Sigmoid colon (tissue), 7 donors: ENCODE data around the gene RYR3. TPM values are rescaled to one million over a fixed set of nuclear protein-coding genes. Genes with fewer than 3 reads are reported as not detected.

Experiments
- DNase-seq: peaks from one replicate; pipeline ENCODE4 v3.0.0-alpha.2; 2019
- H3K27ac ChIP-seq, 4 donors: fragments of 200-600 bp; sonication (generic); one replicate each; pipeline ENCODE4 v1.5.1; 2016 to 2019; ENCODE audit warnings: mild to moderate bottlenecking in 1 of 4
- H3K27me3 ChIP-seq, 3 donors: fragments of 200-600 bp; sonication (generic); one replicate each; pipeline ENCODE4 v1.5.1; 2019; ENCODE audit warnings: mild to moderate bottlenecking in 1 of 3
- H3K36me3 ChIP-seq, 4 donors: fragments of 200-600 bp; sonication (generic); one replicate each; pipeline ENCODE4 v1.5.1; 2016 to 2019
- H3K4me1 ChIP-seq, 4 donors: fragments of 200-600 bp; sonication (generic); one replicate each; pipeline ENCODE4 v1.5.1; 2017 to 2019
- H3K4me3 ChIP-seq, 4 donors: fragments of 200-600 bp; sonication (generic); one replicate each; pipeline ENCODE4 v1.5.1; 2017 to 2019; ENCODE audit warnings: mild to moderate bottlenecking in 2 of 4, moderate library complexity in 1 of 4
- H3K9me3 ChIP-seq, 4 donors: fragments of 200-600 bp in 3 of 4; sonication (generic) in 3 of 4; one replicate each; pipeline versions ENCODE4 v1.5.1 to v1.6.1; 2013 to 2019
- CTCF ChIP-seq, 4 experiments: fragments of 450-650 bp in 3 of 4; fragments of 200-600 bp in 1 of 4; IDR thresholded peaks; one replicate each; pipeline ENCODE4 v1.5.1; 2016 to 2019; ENCODE audit warnings: antibody characterized with exemption in 4 of 4, mild to moderate bottlenecking in 3 of 4, moderate library complexity in 2 of 4
- EP300 ChIP-seq, 4 donors: sonication (generic); formaldehyde crosslinking; IDR thresholded peaks; one replicate each; pipeline ENCODE4 v1.6.1; 2017; ENCODE audit warnings: antibody characterized with exemption in 4 of 4
- POLR2A ChIP-seq, 2 donors: fragments of 450-650 bp; IDR thresholded peaks; one replicate each; pipeline ENCODE4 v1.6.1; 2016; ENCODE audit warnings: antibody characterized with exemption in 2 of 2, mild to moderate bottlenecking in 2 of 2, moderate library complexity in 2 of 2
- POLR2AphosphoS5 ChIP-seq, 4 donors: sonication (generic); formaldehyde crosslinking; IDR thresholded peaks; one replicate each; pipeline ENCODE4 v1.6.1; 2017; ENCODE audit warnings: antibody characterized with exemption in 4 of 4
- whole genome bisulfite sequencing, 2 donors: extraction: QIAGEN DNeasy Blood & Tissue Kit; methylation state at CpG; one replicate each; pipeline ENCODE4 v1.1.7; 2013; 5-methylcytosine and 5-hydroxymethylcytosine counted together
- intact Hi-C: fragments of 100-400 bp; cut with DNase I; formaldehyde crosslinking; loops from one replicate; pipeline ENCODE4 v1.15.1; 2023
- polyA plus RNA-seq, 3 donors: library from polyadenylated mRNA; stranded (reverse); fragments of 200-250 nt; gene quantifications; one replicate each; pipeline ENCODE4 v1.2.3, GENCODE V29; 2013
- total RNA-seq, 4 donors: library from RNA; depleted of rRNA; stranded (reverse); fragments of >200 nt; gene quantifications; one replicate each; pipeline ENCODE4 v1.1.0, GENCODE V29; 2016
- donor health status: healthy with polysubstance abuse.
- donor health status: Bipolar disorder and iron deficiency.
- donor health status: healthy.

The RYR3 gene
- total and polyA plus RNA-seq, 7 donors, result 0.38 to 29.1 (median 10.5) TPM; not detected in 1

- Histone ChIP-seq H3K4me1 (peaks cover 0 to 21% (median 15%) of the 10 kb centered on the region in 4 donors), H3K9me3 (no peaks in the 10 kb centered on the region), H3K27ac (peak overlapping the region in 1 of 4 donors; percentile 39), H3K4me3 (no peak overlapping the region), H3K27me3 (no peaks in the 10 kb centered on the region), H3K36me3 (peaks cover 0 to 12% (median 2%) of the 10 kb centered on the region in 4 donors)
- intact Hi-C loops, result no loop called here
- no peak for DNase-seq
- TF ChIP-seq CTCF (IDR thresholded peaks at IDR 0.05) (no peak), EP300 (IDR thresholded peaks at IDR 0.05) (no peak), POLR2A (IDR thresholded peaks at IDR 0.05) (no peak), POLR2AphosphoS5 (IDR thresholded peaks at IDR 0.05) (no peak)
- WGBS, 2 donors, result 90% methylated on average over 6 of the region's 6 CpGs
Observed at GRCh38 chr15:33865416-33865815, 554.6 kb downstream of the RYR3 start.

- WGBS, 2 donors, result 76 to 77% methylated on average over 3 of the region's 3 CpGs
Observed at GRCh38 chr15:33866101-33866737, 555.5 kb downstream of the RYR3 start.

GRCh38 chr15:33871980-33872379, 561.2 kb downstream of the RYR3 start:
- no peaks in the 10 kb centered on the region for H3K9me3 ChIP-seq
- 88 to 93% methylated on average over 2 of the region's 2 CpGs for WGBS, 2 donors
- H3K36me3 ChIP-seq, result no peaks in the 10 kb centered on the region
- no peaks in the 10 kb centered on the region for H3K27me3 ChIP-seq
- intact Hi-C loops, result no loop called here
- no peak for DNase-seq
- H3K4me1 ChIP-seq, result no peaks in the 10 kb centered on the region
- H3K4me3 ChIP-seq, result no peak overlapping the region
- TF ChIP-seq EP300 (IDR thresholded peaks at IDR 0.05) (no peak), POLR2A (IDR thresholded peaks at IDR 0.05) (no peak), POLR2AphosphoS5 (IDR thresholded peaks at IDR 0.05) (no peak), CTCF (IDR thresholded peaks at IDR 0.05) (no peak)
- H3K27ac ChIP-seq, result no peak overlapping the region

More at GRCh38 chr15:33866101-33866737, 555.5 kb downstream of the RYR3 start:
- TF ChIP-seq POLR2AphosphoS5 (IDR thresholded peaks at IDR 0.05) (no peak), POLR2A (IDR thresholded peaks at IDR 0.05) (no peak), EP300 (IDR thresholded peaks at IDR 0.05) (no peak), CTCF (IDR thresholded peaks at IDR 0.05) (no peak)
- intact Hi-C loops, result no loop called here
- peaks cover 0 to 6% (median 0%) of the 10 kb centered on the region in 4 donors for H3K36me3 ChIP-seq
- H3K27me3 ChIP-seq, result no peaks in the 10 kb centered on the region
- no peaks in the 10 kb centered on the region for H3K9me3 ChIP-seq
- no peak overlapping the region for H3K27ac ChIP-seq
- no peak overlapping the region for H3K4me3 ChIP-seq
- H3K4me1 ChIP-seq, result peaks cover 0 to 21% (median 15%) of the 10 kb centered on the region in 4 donors
- DNase-seq, result no peak

- no peak for TF ChIP-seq POLR2AphosphoS5 (IDR thresholded peaks at IDR 0.05)
- TF ChIP-seq CTCF (IDR thresholded peaks at IDR 0.05), result no peak
- TF ChIP-seq EP300 (IDR thresholded peaks at IDR 0.05), result no peak
- TF ChIP-seq POLR2A (IDR thresholded peaks at IDR 0.05), result no peak
- Histone ChIP-seq H3K27me3 (no peaks in the 10 kb centered on the region), H3K27ac (no peak overlapping the region), H3K9me3 (no peaks in the 10 kb centered on the region), H3K36me3 (no peaks in the 10 kb centered on the region), H3K4me3 (no peak overlapping the region), H3K4me1 (no peaks in the 10 kb centered on the region)
- DNase-seq, result no peak
- 88 to 89% methylated on average over 13 of the region's 13 CpGs for WGBS, 2 donors
- intact Hi-C loops, result no loop called here
Observed at GRCh38 chr15:33872416-33873106, 561.8 kb downstream of the RYR3 start.
